ENCODE results near the gene CEP70. TPM values are rescaled to one million over a fixed set of nuclear protein-coding genes. Genes with fewer than 3 reads are reported as not detected.

CEP70 gene
- total RNA-seq, 1 experiment from 2014 or later = 32.6 TPM

DNA sequence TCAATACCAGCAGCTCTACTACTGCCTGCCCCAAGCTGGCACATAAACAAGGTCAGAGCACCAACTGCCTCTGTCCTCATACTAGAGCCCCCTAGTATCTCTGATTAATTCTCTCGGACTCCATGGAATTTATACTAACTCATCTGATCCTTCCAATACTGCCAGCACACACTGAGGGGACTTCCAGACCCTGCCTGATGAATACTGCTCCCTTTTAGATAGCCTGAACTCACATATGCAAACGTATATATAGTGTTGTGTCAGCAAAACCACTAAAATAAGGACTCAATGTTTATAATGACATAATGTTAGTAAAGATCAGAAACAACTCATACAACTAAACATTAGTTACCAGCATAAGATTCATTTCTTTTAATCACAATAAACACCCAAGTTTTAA is 25.0 kb downstream of the CEP70 start:
- TF ChIP-seq, protein P1, sequence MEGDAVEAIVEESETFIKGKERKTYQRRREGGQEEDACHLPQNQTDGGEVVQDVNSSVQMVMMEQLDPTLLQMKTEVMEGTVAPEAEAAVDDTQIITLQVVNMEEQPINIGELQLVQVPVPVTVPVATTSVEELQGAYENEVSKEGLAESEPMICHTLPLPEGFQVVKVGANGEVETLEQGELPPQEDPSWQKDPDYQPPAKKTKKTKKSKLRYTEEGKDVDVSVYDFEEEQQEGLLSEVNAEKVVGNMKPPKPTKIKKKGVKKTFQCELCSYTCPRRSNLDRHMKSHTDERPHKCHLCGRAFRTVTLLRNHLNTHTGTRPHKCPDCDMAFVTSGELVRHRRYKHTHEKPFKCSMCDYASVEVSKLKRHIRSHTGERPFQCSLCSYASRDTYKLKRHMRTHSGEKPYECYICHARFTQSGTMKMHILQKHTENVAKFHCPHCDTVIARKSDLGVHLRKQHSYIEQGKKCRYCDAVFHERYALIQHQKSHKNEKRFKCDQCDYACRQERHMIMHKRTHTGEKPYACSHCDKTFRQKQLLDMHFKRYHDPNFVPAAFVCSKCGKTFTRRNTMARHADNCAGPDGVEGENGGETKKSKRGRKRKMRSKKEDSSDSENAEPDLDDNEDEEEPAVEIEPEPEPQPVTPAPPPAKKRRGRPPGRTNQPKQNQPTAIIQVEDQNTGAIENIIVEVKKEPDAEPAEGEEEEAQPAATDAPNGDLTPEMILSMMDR (conservative IDR thresholded peaks at IDR 0.05) = no peak
- no peak for DNase-seq

More for the DNA sequence above, 25.0 kb downstream of the CEP70 start:
- Mint-ChIP-seq H3K4me1 (peaks cover 0 to 2% of the 10 kb centered on the region in 2 experiments; a peak in 1 of 4 replicates), H3K4me3 (no peak overlapping the region), H3K27ac (peak overlapping the region in 1 of 3 experiments; percentile 63; a peak in 2 of 7 replicates), H3K27me3 (ENCODE audit: low read depth) (no peaks in the 10 kb centered on the region), H3K36me3 (ENCODE audit: insufficient read depth in 1 of 3, low read depth in 3 of 3) (peaks cover 24 to 42% (median 38%) of the 10 kb centered on the region in 3 experiments), H3K9me3 (peaks cover 19 to 23% of the 10 kb centered on the region in 2 experiments)
- H2AFZ ChIP-seq (ENCODE audit: low read length) = no peak overlapping the region
- no peaks in the 10 kb centered on the region for H3K27me3 ChIP-seq (ENCODE audit: insufficient read depth, low read length)
- H4K8ac ChIP-seq (replicated peaks; ENCODE audit: insufficient read length, low read depth, low read length) = no peak overlapping the region
- no peak overlapping the region for H2BK5ac ChIP-seq (ENCODE audit: insufficient read length, low read length)
- H3K23ac ChIP-seq (ENCODE audit: insufficient read length, low read depth, low read length) = no peak overlapping the region
- no peak overlapping the region for H3K56ac ChIP-seq (ENCODE audit: insufficient read length, low read depth, low read length)
- no peak overlapping the region for H3K14ac ChIP-seq (ENCODE audit: insufficient read depth, low read length)
- H4K20me1 ChIP-seq (ENCODE audit: control insufficient read depth, insufficient read depth, insufficient read length) = no peaks in the 10 kb centered on the region
- no peak overlapping the region for H3K18ac ChIP-seq (ENCODE audit: insufficient read length, low read depth, low read length)
- no peak overlapping the region for H4K91ac ChIP-seq (ENCODE audit: insufficient read length, low read depth, low read length)
- H4K5ac ChIP-seq (ENCODE audit: insufficient read length, low read depth, low read length) = no peak overlapping the region
- H2AK5ac ChIP-seq (ENCODE audit: insufficient read length, low read length) = no peak overlapping the region
- H3K9me3 ChIP-seq (ENCODE audit: control insufficient read depth, low read depth, low read length) = peaks cover 4% of the 10 kb centered on the region
- H2BK120ac ChIP-seq (ENCODE audit: low read depth, low read length, poor library complexity, severe bottlenecking) = no peak overlapping the region
- H3K79me2 ChIP-seq (ENCODE audit: insufficient read depth, low read length) = no peaks in the 10 kb centered on the region
- H3K79me1 ChIP-seq (ENCODE audit: insufficient read depth, low read depth, low read length, poor library complexity, severe bottlenecking) = no peaks in the 10 kb centered on the region
- H2BK12ac ChIP-seq (ENCODE audit: insufficient read length, low read depth, low read length) = no peak overlapping the region
- H3K27ac ChIP-seq (ENCODE audit: insufficient read length, low read depth, low read length) = no peak overlapping the region
- H2BK15ac ChIP-seq (ENCODE audit: low read depth, low read length) = no peak overlapping the region
- no peaks in the 10 kb centered on the region for H3K23me2 ChIP-seq (ENCODE audit: insufficient read length, low read depth, low read length, poor library complexity, severe bottlenecking)
- no CpG with 5 or more reads among the region's 2 CpGs for WGBS (ENCODE audit: extremely low coverage, insufficient read length, low lambda C conversion rate)
- no peak overlapping the region for H3T11ph ChIP-seq (ENCODE audit: low read length)
- no peak overlapping the region for H3K9ac ChIP-seq (ENCODE audit: extremely low read depth, insufficient read length, low read length)
- H3K4ac ChIP-seq (ENCODE audit: low read depth, low read length) = no peak overlapping the region
- H2BK20ac ChIP-seq (ENCODE audit: low read depth, low read length, poor library complexity, severe bottlenecking) = no peak overlapping the region
- H3K4me2 ChIP-seq (ENCODE audit: insufficient read depth, insufficient read length, low read length) = no peak overlapping the region
- H3K4me1 ChIP-seq (ENCODE audit: insufficient read depth, low read length) = no peaks in the 10 kb centered on the region

Measured in H9 (cell line).